Prostate gland (tissue), 2 donors: Measurements from ENCODE around the gene LTO1. TPM values are rescaled to one million over a fixed set of nuclear protein-coding genes. Genes with fewer than 3 reads are reported as not detected.

ENCODE experiments used
- DNase-seq: peaks from one replicate; pipeline ENCODE4 v3.0.0-alpha.2; 2019; ENCODE audit warnings: low spot score
- H3K27ac ChIP-seq, 2 donors: fragments of 200-600 bp; sonication (generic); 2 replicates each; pipeline ENCODE4 v1.5.1; 2017 to 2019
- H3K27me3 ChIP-seq: fragments of 200-600 bp; sonication (generic); replicated peaks from 2 replicates; pipeline ENCODE4 v1.5.1; 2019; ENCODE audit not compliant: insufficient read depth
- H3K36me3 ChIP-seq, 2 donors: fragments of 200-600 bp; sonication (generic); 1 replicate in 1 of 2; 2 replicates in 1 of 2; pipeline versions ENCODE4 v1.5.1 to v1.8.1; 2017 to 2019
- H3K4me1 ChIP-seq: fragments of 200-600 bp; sonication (generic); replicated peaks from 2 replicates; pipeline ENCODE4 v1.5.1; 2019
- H3K4me3 ChIP-seq, 2 donors: fragments of 200-600 bp; sonication (generic); 2 replicates each; pipeline ENCODE4 v1.5.1; 2017 to 2019
- H3K9me3 ChIP-seq: fragments of 200-600 bp; sonication (generic); 2 replicates; pipeline ENCODE4 v1.5.1; 2017
- POLR2A ChIP-seq: fragments of 450-650 bp; IDR thresholded peaks from one replicate; pipeline ENCODE4 v1.6.1; 2016; ENCODE audit warnings: antibody characterized with exemption, mild to moderate bottlenecking
- POLR2AphosphoS5 ChIP-seq: sonication (generic); formaldehyde crosslinking; IDR thresholded peaks from one replicate; pipeline ENCODE4 v1.6.1; 2017; ENCODE audit warnings: antibody characterized with exemption
- WGBS: methylation state at CpG from one replicate; pipeline ENCODE4 v1.1.5; 2018; 5-methylcytosine and 5-hydroxymethylcytosine counted together
- intact Hi-C: fragments of 100-400 bp; cut with DNase I; formaldehyde crosslinking; loops from one replicate; pipeline ENCODE4 v1.14.2; 2022
- total RNA-seq, 2 donors: library from RNA; depleted of rRNA; stranded (reverse); fragments of >200 nt; gene quantifications; one replicate each; pipeline ENCODE4 v1.1.0, GENCODE V29; 2016
- TF ChIP-seq, protein P1 (sequence below), 4 experiments: fragments of 200-600 bp in 2 of 4; fragments of 450-650 bp in 2 of 4; sonication (generic) in 2 of 4; IDR thresholded peaks; 1 replicate in 3 of 4; 2 replicates in 1 of 4; pipeline ENCODE4 v1.5.1; 2016 to 2019; ENCODE audit warnings: antibody characterized with exemption in 4 of 4, mild to moderate bottlenecking in 2 of 4, moderate library complexity in 2 of 4

LTO1 gene
- total RNA-seq, 2 donors from 2014 or later, result 14.9 to 39.5 TPM

DNA sequence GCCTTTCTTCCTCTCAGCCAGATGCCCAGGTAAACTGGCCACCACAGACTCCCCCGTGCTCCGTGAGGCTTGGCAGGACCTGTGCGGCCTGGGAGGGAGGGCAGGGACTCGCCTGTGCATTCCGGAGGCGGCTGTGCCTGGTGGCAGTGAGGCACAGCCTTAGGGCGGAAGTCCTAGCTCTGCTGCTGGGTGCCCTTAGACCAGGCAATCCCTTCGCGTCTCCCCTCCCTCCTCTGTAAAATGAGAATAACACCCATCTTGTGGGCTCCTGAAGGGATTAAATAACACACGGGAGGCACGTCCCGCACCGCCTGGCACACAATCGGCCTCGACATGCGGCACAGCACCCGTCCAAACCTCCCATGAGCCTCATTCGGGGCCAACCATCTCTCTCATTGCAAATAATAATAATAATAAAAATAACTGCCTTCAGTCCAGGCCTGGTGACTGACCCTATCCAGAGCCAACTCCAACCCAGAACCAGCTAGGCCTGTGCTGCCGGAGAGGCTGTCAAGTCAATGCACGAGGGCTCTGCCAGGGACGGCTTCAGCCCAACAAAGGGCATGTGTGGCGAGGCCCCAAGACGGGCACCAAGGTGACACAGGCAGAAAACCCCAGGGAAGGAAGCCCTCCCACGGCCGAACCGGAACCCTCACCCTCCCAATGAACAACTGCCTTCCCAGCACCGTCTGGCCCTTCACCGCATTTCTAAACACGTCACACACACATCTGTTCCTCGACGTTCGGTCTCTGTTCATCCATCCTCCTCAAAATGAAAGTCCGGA, 8.2 kb downstream of the LTO1 start:
- 75% methylated on average over 33 of the region's 33 CpGs for whole genome bisulfite sequencing
- H3K4me3 ChIP-seq, result no peak overlapping the region
- no peaks in the 10 kb centered on the region for H3K36me3 ChIP-seq
- H3K27ac ChIP-seq, result peak overlapping the region; percentile 1 to 41
- no peak for DNase-seq
- H3K4me1 ChIP-seq, result no peaks in the 10 kb centered on the region
- intact Hi-C loops, result no loop called here
- no peaks in the 10 kb centered on the region for H3K27me3 ChIP-seq
- no peaks in the 10 kb centered on the region for H3K9me3 ChIP-seq
- TF ChIP-seq POLR2A (no peak), POLR2AphosphoS5 (no peak)
- TF ChIP-seq, protein P1, sequence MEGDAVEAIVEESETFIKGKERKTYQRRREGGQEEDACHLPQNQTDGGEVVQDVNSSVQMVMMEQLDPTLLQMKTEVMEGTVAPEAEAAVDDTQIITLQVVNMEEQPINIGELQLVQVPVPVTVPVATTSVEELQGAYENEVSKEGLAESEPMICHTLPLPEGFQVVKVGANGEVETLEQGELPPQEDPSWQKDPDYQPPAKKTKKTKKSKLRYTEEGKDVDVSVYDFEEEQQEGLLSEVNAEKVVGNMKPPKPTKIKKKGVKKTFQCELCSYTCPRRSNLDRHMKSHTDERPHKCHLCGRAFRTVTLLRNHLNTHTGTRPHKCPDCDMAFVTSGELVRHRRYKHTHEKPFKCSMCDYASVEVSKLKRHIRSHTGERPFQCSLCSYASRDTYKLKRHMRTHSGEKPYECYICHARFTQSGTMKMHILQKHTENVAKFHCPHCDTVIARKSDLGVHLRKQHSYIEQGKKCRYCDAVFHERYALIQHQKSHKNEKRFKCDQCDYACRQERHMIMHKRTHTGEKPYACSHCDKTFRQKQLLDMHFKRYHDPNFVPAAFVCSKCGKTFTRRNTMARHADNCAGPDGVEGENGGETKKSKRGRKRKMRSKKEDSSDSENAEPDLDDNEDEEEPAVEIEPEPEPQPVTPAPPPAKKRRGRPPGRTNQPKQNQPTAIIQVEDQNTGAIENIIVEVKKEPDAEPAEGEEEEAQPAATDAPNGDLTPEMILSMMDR (IDR thresholded peaks at IDR 0.05), result no peak

GRCh38 chr11:69666261-69666660, 8.9 kb downstream of the LTO1 start:
- DNase-seq, result no peak
- no peaks in the 10 kb centered on the region for H3K4me1 ChIP-seq
- peak overlapping the region; percentile 1 to 21 for H3K27ac ChIP-seq
- no peaks in the 10 kb centered on the region for H3K27me3 ChIP-seq
- H3K9me3 ChIP-seq, result no peaks in the 10 kb centered on the region
- H3K4me3 ChIP-seq, result no peak overlapping the region
- intact Hi-C loops, result no loop called here
- TF ChIP-seq POLR2A (no peak), POLR2AphosphoS5 (no peak)
- TF ChIP-seq, protein P1 (IDR thresholded peaks at IDR 0.05), result no peak
- 94% methylated on average over 14 of the region's 14 CpGs for WGBS
- no peaks in the 10 kb centered on the region for H3K36me3 ChIP-seq

GRCh38 chr11:69665669-69666068, 9.5 kb downstream of the LTO1 start:
- no peaks in the 10 kb centered on the region for H3K27me3 ChIP-seq
- intact Hi-C loops, result no loop called here
- 92% methylated on average over 11 of the region's 11 CpGs for whole genome bisulfite sequencing
- no peaks in the 10 kb centered on the region for H3K9me3 ChIP-seq
- no peak overlapping the region for H3K27ac ChIP-seq
- no peak for DNase-seq
- no peaks in the 10 kb centered on the region for H3K4me1 ChIP-seq
- no peak overlapping the region for H3K4me3 ChIP-seq
- TF ChIP-seq, protein P1 (IDR thresholded peaks at IDR 0.05), result no peak
- TF ChIP-seq POLR2A (no peak), POLR2AphosphoS5 (no peak)
- H3K36me3 ChIP-seq, result no peaks in the 10 kb centered on the region

GRCh38 chr11:69664901-69665300, 10.3 kb downstream of the LTO1 start:
- H3K9me3 ChIP-seq, result no peaks in the 10 kb centered on the region
- no peaks in the 10 kb centered on the region for H3K27me3 ChIP-seq
- H3K36me3 ChIP-seq, result no peaks in the 10 kb centered on the region
- intact Hi-C loops, result no loop called here
- no peak overlapping the region for H3K4me3 ChIP-seq
- TF ChIP-seq POLR2A (no peak), POLR2AphosphoS5 (no peak)
- TF ChIP-seq, protein P1 (IDR thresholded peaks at IDR 0.05), result no peak
- 91% methylated on average over 8 of the region's 8 CpGs for WGBS
- no peak overlapping the region for H3K27ac ChIP-seq
- no peaks in the 10 kb centered on the region for H3K4me1 ChIP-seq
- no peak for DNase-seq

- TF ChIP-seq, protein P1 (IDR thresholded peaks at IDR 0.05), result no peak
- TF ChIP-seq POLR2AphosphoS5 (no peak), POLR2A (no peak)
- Histone ChIP-seq H3K36me3 (no peaks in the 10 kb centered on the region), H3K27ac (no peak overlapping the region), H3K4me1 (no peaks in the 10 kb centered on the region), H3K9me3 (no peaks in the 10 kb centered on the region), H3K27me3 (no peaks in the 10 kb centered on the region), H3K4me3 (no peak overlapping the region)
- no peak for DNase-seq
- 95% methylated on average over 16 of the region's 17 CpGs for WGBS
- intact Hi-C loops, result no loop called here
Observed at GRCh38 chr11:69664103-69664775, 10.9 kb downstream of the LTO1 start.
